A673 (cell line): Measurements from ENCODE around the gene TBX21. TPM values are rescaled to one million over a fixed set of nuclear protein-coding genes. Genes with fewer than 3 reads are reported as not detected.

ENCODE experiments used
- BruUV-seq: library from RNA; stranded (reverse); fragments of 400-500 nt; replicated peaks from 2 replicates; lab custom pipeline; 2021; lab: Mats Ljungman, UMichigan
- CTCF ChIA-PET: fragments of 300-600 bp; sonication (Branson Sonifier 250); formaldehyde crosslinking; loops from one replicate; lab custom pipeline; 2022; ENCODE audit warnings: antibody characterized with exemption; lab: Charles Lee
- POLR2A ChIA-PET: fragments of 300-600 bp; sonication (Branson Sonifier 250); formaldehyde crosslinking; loops from one replicate; lab custom pipeline; 2022; ENCODE audit warnings: antibody characterized with exemption; ENCODE audit not compliant: low non-redundant PET; lab: Charles Lee
- DNase-seq: peaks from one replicate; pipeline ENCODE4 v3.0.0-alpha.2; 2015; ENCODE audit warnings: low spot score
- H3K27ac ChIP-seq: fragments of 200-600 bp; sonication (generic); 2 replicates; pipeline ENCODE4 v1.5.1; 2016; ENCODE audit warnings: mixed run types, low read depth, mild to moderate bottlenecking, mixed read lengths, antibody characterized with exemption, low read length; ENCODE audit not compliant: poor library complexity, severe bottlenecking
- H3K27me3 ChIP-seq: fragments of 200-600 bp; sonication (generic); replicated peaks from 2 replicates; pipeline ENCODE4 v1.6.1; 2017; ENCODE audit warnings: mixed run types, low read depth, mild to moderate bottlenecking, mixed read lengths, antibody characterized with exemption, low read length; ENCODE audit not compliant: insufficient read depth, poor library complexity
- H3K36me3 ChIP-seq: fragments of 200-600 bp; sonication (generic); 2 replicates; pipeline ENCODE4 v1.6.1; 2016; ENCODE audit warnings: mixed run types, mild to moderate bottlenecking, mixed read lengths, antibody characterized with exemption, low read length; ENCODE audit not compliant: insufficient read depth, poor library complexity, severe bottlenecking
- H3K4me1 ChIP-seq: fragments of 200-600 bp; sonication (generic); 2 replicates; pipeline ENCODE4 v1.6.1; 2017; ENCODE audit warnings: mixed run types, mild to moderate bottlenecking, mixed read lengths, antibody characterized with exemption, low read length; ENCODE audit not compliant: insufficient read depth, poor library complexity, severe bottlenecking
- H3K4me3 ChIP-seq: fragments of 200-600 bp; sonication (generic); 2 replicates; pipeline ENCODE4 v1.5.1; 2016; ENCODE audit warnings: low read depth, mixed run types, mild to moderate bottlenecking, mixed read lengths, low read length; ENCODE audit not compliant: poor library complexity, severe bottlenecking
- H3K9me3 ChIP-seq: fragments of 200-600 bp; sonication (generic); 2 replicates; pipeline ENCODE4 v1.6.1; 2016; ENCODE audit warnings: mixed run types, low read depth, mild to moderate bottlenecking, mixed read lengths, antibody characterized with exemption, low read length; ENCODE audit not compliant: poor library complexity, severe bottlenecking
- CTCF ChIP-seq: fragments of 300-800, 200-600 bp; sonication (generic); conservative IDR thresholded peaks from 2 replicates; pipeline ENCODE4 v1.5.1; 2017; ENCODE audit warnings: low read depth, mild to moderate bottlenecking, antibody characterized with exemption, low read length, moderate library complexity, mixed read lengths
- EZH2 ChIP-seq: fragments of 200-600 bp; sonication (generic); IDR thresholded peaks from 2 replicates; pipeline ENCODE4 v1.6.1; 2017; ENCODE audit warnings: borderline replicate concordance, low read depth, mild to moderate bottlenecking, mixed read lengths, antibody characterized with exemption, low read length; ENCODE audit not compliant: poor library complexity, severe bottlenecking
- intact Hi-C: fragments of 100-400 bp; cut with micrococcal nuclease; formaldehyde crosslinking; loops from one replicate; pipeline ENCODE4 v1.10.0; 2022; ENCODE audit not compliant: unreplicated experiment
- total RNA-seq: library from RNA; stranded (reverse); gene quantifications from 2 replicates; pipeline ENCODE4 v1.2.3, GENCODE V29; 2021

TBX21 gene
- total RNA-seq, 1 experiment from 2014 or later = not detected

DNA sequence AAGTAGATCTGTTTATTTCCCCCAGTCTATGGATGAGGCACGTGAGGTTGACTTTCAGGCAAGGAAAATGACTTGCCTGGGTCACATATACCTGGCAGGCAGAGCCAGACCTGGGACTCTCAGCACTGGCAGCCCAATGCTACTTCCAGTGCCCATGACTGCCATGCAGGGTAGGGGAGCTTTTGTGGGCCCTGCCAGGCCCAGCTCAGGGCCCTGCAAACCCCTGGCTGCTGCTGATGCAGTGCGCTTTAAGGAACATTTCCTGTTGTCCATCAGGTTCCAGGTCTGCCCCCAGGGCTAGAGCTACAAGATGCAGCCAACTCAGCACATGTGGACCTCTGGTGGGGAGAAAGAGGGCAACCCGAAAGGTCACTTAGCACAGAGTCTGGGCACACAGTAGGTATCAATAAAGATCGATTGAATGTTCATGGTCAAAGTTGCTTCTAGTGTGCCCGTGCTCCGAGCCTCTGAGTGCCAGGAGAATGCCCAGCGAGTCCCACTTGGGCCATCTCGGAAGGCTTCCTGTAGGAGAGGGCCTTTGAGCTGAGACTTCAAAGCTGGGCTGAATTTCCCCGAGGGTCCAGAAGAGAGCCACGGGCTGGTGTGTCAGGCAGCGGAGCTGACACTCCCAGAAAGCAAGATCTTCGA, 513 bp upstream of the TBX21 start:
- Histone ChIP-seq H3K4me1 (no peaks in the 10 kb centered on the region), H3K36me3 (no peaks in the 10 kb centered on the region), H3K4me3 (peak overlapping the region; percentile 33), H3K27me3 (peaks cover 7% of the 10 kb centered on the region), H3K27ac (no peak overlapping the region), H3K9me3 (no peaks in the 10 kb centered on the region)
- CTCF ChIA-PET = interaction anchor here (1.2 kb wide), 2 partner anchors 9 to 10 kb away, joined by 3 read pairs; no protein-coding TSS in a partner anchor
- intact Hi-C loops = no loop called here
- DNase-seq = no peak
- BruUV-seq = no TSS peak
- TF ChIP-seq EZH2 (no peak), CTCF (no peak)
- POLR2A ChIA-PET = no interaction called here

DNA sequence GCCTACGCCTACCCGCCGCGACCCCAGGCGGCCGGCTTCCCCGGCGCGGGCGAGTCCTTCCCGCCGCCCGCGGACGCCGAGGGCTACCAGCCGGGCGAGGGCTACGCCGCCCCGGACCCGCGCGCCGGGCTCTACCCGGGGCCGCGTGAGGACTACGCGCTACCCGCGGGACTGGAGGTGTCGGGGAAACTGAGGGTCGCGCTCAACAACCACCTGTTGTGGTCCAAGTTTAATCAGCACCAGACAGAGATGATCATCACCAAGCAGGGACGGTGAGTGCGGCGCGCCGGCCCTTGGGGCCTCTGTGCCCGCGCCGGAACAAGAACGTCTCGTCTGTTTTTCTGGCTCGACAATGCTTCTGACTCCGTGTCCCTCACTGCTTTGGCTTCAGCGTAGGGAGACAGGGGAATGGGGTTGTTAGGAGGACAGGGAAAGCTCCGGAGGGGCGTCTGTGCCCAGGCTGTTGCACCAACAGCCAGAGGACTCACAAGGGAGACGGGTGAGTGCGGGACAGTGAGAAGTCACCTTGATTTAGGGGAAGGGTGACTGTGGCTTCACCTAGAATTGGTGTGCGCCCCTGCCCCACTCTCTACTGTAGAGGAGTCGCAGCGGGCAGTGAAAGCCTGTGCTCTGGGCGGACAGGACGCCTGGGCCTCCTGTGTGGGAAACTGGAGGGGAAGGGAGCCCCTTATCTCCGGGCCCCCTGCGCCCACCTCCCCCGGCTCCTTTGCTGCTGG, 806 bp downstream of the TBX21 start:
- POLR2A ChIA-PET = no interaction called here
- intact Hi-C loops = no loop called here
- no peak overlapping the region for H3K27ac ChIP-seq
- no peaks in the 10 kb centered on the region for H3K36me3 ChIP-seq
- H3K27me3 ChIP-seq = peaks cover 7% of the 10 kb centered on the region
- DNase-seq = no peak
- CTCF ChIA-PET = interaction anchor here (0.6 to 1.2 kb wide), 4 partner anchors 8 to 155 kb away, joined by 3 read pairs; no protein-coding TSS in a partner anchor
- no peak for TF ChIP-seq EZH2
- no peak for TF ChIP-seq CTCF
- no peaks in the 10 kb centered on the region for H3K9me3 ChIP-seq
- peak overlapping the region; percentile 33 for H3K4me3 ChIP-seq
- BruUV-seq = no TSS peak
- H3K4me1 ChIP-seq = no peaks in the 10 kb centered on the region

DNA sequence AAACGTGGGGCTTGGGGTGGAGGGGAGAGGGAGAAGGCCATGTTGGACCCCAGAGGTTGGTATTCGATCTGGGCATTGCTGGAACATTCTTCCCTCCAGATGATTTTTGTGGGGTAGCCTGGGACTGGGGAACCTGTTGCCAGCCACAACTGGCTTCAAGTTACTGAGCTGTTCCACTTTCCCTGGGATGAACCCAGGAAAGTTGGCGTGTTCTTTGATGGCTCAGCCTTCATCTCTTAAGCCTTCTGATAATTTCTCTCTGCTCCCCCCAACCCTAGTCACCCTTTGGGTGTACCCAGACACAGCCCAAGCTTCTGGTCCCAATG, 2.1 kb downstream of the TBX21 start:
- Histone ChIP-seq H3K36me3 (no peaks in the 10 kb centered on the region), H3K4me1 (no peaks in the 10 kb centered on the region), H3K9me3 (no peaks in the 10 kb centered on the region), H3K4me3 (no peak overlapping the region), H3K27ac (no peak overlapping the region), H3K27me3 (peaks cover 7% of the 10 kb centered on the region)
- intact Hi-C loops = no loop called here
- no peak for DNase-seq
- ChIA-PET CTCF (no interaction called here), POLR2A (no interaction called here)
- TF ChIP-seq CTCF (no peak), EZH2 (no peak)
- no TSS peak for BruUV-seq
